Measurements from ENCODE around the gene ZBTB48.

The ZBTB48 gene

GRCh38 chr1:6624710-6625583 lies 45.2 kb downstream of the ZBTB48 start, which contains the start of gene THAP3:
Gene THAP3 (plus strand): TSS chr1:6624868. CDS start chr1:6625219, 351 bp downstream.
- H3K27ac ChIP-seq (ENCODE audit: low read depth, low read length): peak within 1 kb of the TSS; percentile 53
- no peaks in the 10 kb centered on the region for H3K27me3 ChIP-seq (ENCODE audit: control insufficient read depth in 1 of 2, insufficient read depth in 2 of 2, low read length in 2 of 2)
- peak within 1 kb of the TSS; percentile 60 to 78 for H3K9ac ChIP-seq (ENCODE audit: low read depth in 1 of 2, low read length in 2 of 2)
- peaks cover 3 to 17% of the 10 kb centered on the region in 2 donors for H3K4me1 ChIP-seq (ENCODE audit: control insufficient read depth in 1 of 2, insufficient read depth in 2 of 2, low read length in 2 of 2)
- peaks cover 16 to 47% of the 10 kb centered on the region in 2 donors for H3K36me3 ChIP-seq (ENCODE audit: control insufficient read depth in 1 of 2, insufficient read depth in 2 of 2, low read length in 2 of 2)
- H3K4me3 ChIP-seq (ENCODE audit: low read depth in 1 of 2, low read length in 2 of 2): peak within 1 kb of the TSS; percentile 78 to 88
- no peaks in the 10 kb centered on the region for H3K9me3 ChIP-seq (ENCODE audit: control insufficient read depth in 1 of 2, low read length in 2 of 2)

GRCh38 chr1:6625584-6626149 lies 45.9 kb downstream of the ZBTB48 start:
- Histone ChIP-seq H3K9ac (ENCODE audit: low read depth in 1 of 2, low read length in 2 of 2) (peak overlapping the region; percentile 58 to 78), H3K4me1 (ENCODE audit: control insufficient read depth in 1 of 2, insufficient read depth in 2 of 2, low read length in 2 of 2) (peaks cover 3 to 17% of the 10 kb centered on the region in 2 donors), H3K27me3 (ENCODE audit: control insufficient read depth in 1 of 2, insufficient read depth in 2 of 2, low read length in 2 of 2) (no peaks in the 10 kb centered on the region), H3K27ac (ENCODE audit: low read depth, low read length) (peak overlapping the region; percentile 53), H3K36me3 (ENCODE audit: control insufficient read depth in 1 of 2, insufficient read depth in 2 of 2, low read length in 2 of 2) (peaks cover 16 to 46% of the 10 kb centered on the region in 2 donors), H3K9me3 (ENCODE audit: control insufficient read depth in 1 of 2, low read length in 2 of 2) (no peaks in the 10 kb centered on the region), H3K4me3 (ENCODE audit: low read depth in 1 of 2, low read length in 2 of 2) (peak overlapping the region; percentile 78 to 88)

- Histone ChIP-seq H3K36me3 (ENCODE audit: control insufficient read depth in 1 of 2, insufficient read depth in 2 of 2, low read length in 2 of 2) (peaks cover 12 to 34% of the 10 kb centered on the region in 2 donors), H3K27ac (ENCODE audit: low read depth, low read length) (no peak overlapping the region), H3K27me3 (ENCODE audit: control insufficient read depth in 1 of 2, insufficient read depth in 2 of 2, low read length in 2 of 2) (no peaks in the 10 kb centered on the region), H3K4me3 (ENCODE audit: low read depth in 1 of 2, low read length in 2 of 2) (no peak overlapping the region), H3K4me1 (ENCODE audit: control insufficient read depth in 1 of 2, insufficient read depth in 2 of 2, low read length in 2 of 2) (peaks cover 3 to 17% of the 10 kb centered on the region in 2 donors), H3K9ac (ENCODE audit: low read depth in 1 of 2, low read length in 2 of 2) (no peak overlapping the region), H3K9me3 (ENCODE audit: control insufficient read depth in 1 of 2, low read length in 2 of 2) (no peaks in the 10 kb centered on the region)
Observed at GRCh38 chr1:6627031-6627430, 47.2 kb downstream of the ZBTB48 start.

GRCh38 chr1:6627841-6628545 lies 48.2 kb downstream of the ZBTB48 start:
- Histone ChIP-seq H3K9me3 (ENCODE audit: control insufficient read depth in 1 of 2, low read length in 2 of 2) (no peaks in the 10 kb centered on the region), H3K27ac (ENCODE audit: low read depth, low read length) (no peak overlapping the region), H3K4me1 (ENCODE audit: control insufficient read depth in 1 of 2, insufficient read depth in 2 of 2, low read length in 2 of 2) (peaks cover 3 to 17% of the 10 kb centered on the region in 2 donors), H3K9ac (ENCODE audit: low read depth in 1 of 2, low read length in 2 of 2) (no peak overlapping the region), H3K4me3 (ENCODE audit: low read depth in 1 of 2, low read length in 2 of 2) (no peak overlapping the region), H3K27me3 (ENCODE audit: control insufficient read depth in 1 of 2, insufficient read depth in 2 of 2, low read length in 2 of 2) (no peaks in the 10 kb centered on the region), H3K36me3 (ENCODE audit: control insufficient read depth in 1 of 2, insufficient read depth in 2 of 2, low read length in 2 of 2) (peaks cover 19 to 34% of the 10 kb centered on the region in 2 donors)

- H3K9ac ChIP-seq (ENCODE audit: low read depth in 1 of 2, low read length in 2 of 2): no peak overlapping the region
- H3K27ac ChIP-seq (ENCODE audit: low read depth, low read length): no peak overlapping the region
- no peaks in the 10 kb centered on the region for H3K27me3 ChIP-seq (ENCODE audit: control insufficient read depth in 1 of 2, insufficient read depth in 2 of 2, low read length in 2 of 2)
- H3K4me1 ChIP-seq (ENCODE audit: control insufficient read depth in 1 of 2, insufficient read depth in 2 of 2, low read length in 2 of 2): peaks cover 3 to 17% of the 10 kb centered on the region in 2 donors
- H3K9me3 ChIP-seq (ENCODE audit: control insufficient read depth in 1 of 2, low read length in 2 of 2): no peaks in the 10 kb centered on the region
- peaks cover 19 to 43% of the 10 kb centered on the region in 2 donors for H3K36me3 ChIP-seq (ENCODE audit: control insufficient read depth in 1 of 2, insufficient read depth in 2 of 2, low read length in 2 of 2)
- H3K4me3 ChIP-seq (ENCODE audit: low read depth in 1 of 2, low read length in 2 of 2): no peak overlapping the region
Observed at GRCh38 chr1:6628971-6629479, 49.2 kb downstream of the ZBTB48 start.

GRCh38 chr1:6630027-6630426 lies 50.2 kb downstream of the ZBTB48 start:
- H3K27me3 ChIP-seq (ENCODE audit: control insufficient read depth in 1 of 2, insufficient read depth in 2 of 2, low read length in 2 of 2): no peaks in the 10 kb centered on the region
- no peak overlapping the region for H3K9ac ChIP-seq (ENCODE audit: low read depth in 1 of 2, low read length in 2 of 2)
- peaks cover 23 to 53% of the 10 kb centered on the region in 2 donors for H3K36me3 ChIP-seq (ENCODE audit: control insufficient read depth in 1 of 2, insufficient read depth in 2 of 2, low read length in 2 of 2)
- H3K9me3 ChIP-seq (ENCODE audit: control insufficient read depth in 1 of 2, low read length in 2 of 2): no peaks in the 10 kb centered on the region
- peaks cover 0 to 11% of the 10 kb centered on the region in 2 donors for H3K4me1 ChIP-seq (ENCODE audit: control insufficient read depth in 1 of 2, insufficient read depth in 2 of 2, low read length in 2 of 2)
- no peak overlapping the region for H3K27ac ChIP-seq (ENCODE audit: low read depth, low read length)
- H3K4me3 ChIP-seq (ENCODE audit: low read depth in 1 of 2, low read length in 2 of 2): no peak overlapping the region

- Histone ChIP-seq H3K27me3 (ENCODE audit: control insufficient read depth in 1 of 2, insufficient read depth in 2 of 2, low read length in 2 of 2) (no peaks in the 10 kb centered on the region), H3K9me3 (ENCODE audit: control insufficient read depth in 1 of 2, low read length in 2 of 2) (no peaks in the 10 kb centered on the region), H3K9ac (ENCODE audit: low read depth in 1 of 2, low read length in 2 of 2) (no peak overlapping the region), H3K36me3 (ENCODE audit: control insufficient read depth in 1 of 2, insufficient read depth in 2 of 2, low read length in 2 of 2) (peaks cover 26 to 62% of the 10 kb centered on the region in 2 donors), H3K4me3 (ENCODE audit: low read depth in 1 of 2, low read length in 2 of 2) (no peak overlapping the region), H3K4me1 (ENCODE audit: control insufficient read depth in 1 of 2, insufficient read depth in 2 of 2, low read length in 2 of 2) (peaks cover 0 to 6% of the 10 kb centered on the region in 2 donors), H3K27ac (ENCODE audit: low read depth, low read length) (no peak overlapping the region)
Observed at GRCh38 chr1:6631058-6631457, 51.3 kb downstream of the ZBTB48 start.

GRCh38 chr1:6632588-6633514 lies 53.1 kb downstream of the ZBTB48 start:
- Histone ChIP-seq H3K27me3 (ENCODE audit: control insufficient read depth in 1 of 2, insufficient read depth in 2 of 2, low read length in 2 of 2) (no peaks in the 10 kb centered on the region), H3K9me3 (ENCODE audit: control insufficient read depth in 1 of 2, low read length in 2 of 2) (no peaks in the 10 kb centered on the region), H3K4me3 (ENCODE audit: low read depth in 1 of 2, low read length in 2 of 2) (no peak overlapping the region), H3K27ac (ENCODE audit: low read depth, low read length) (no peak overlapping the region), H3K9ac (ENCODE audit: low read depth in 1 of 2, low read length in 2 of 2) (no peak overlapping the region), H3K4me1 (ENCODE audit: control insufficient read depth in 1 of 2, insufficient read depth in 2 of 2, low read length in 2 of 2) (no peaks in the 10 kb centered on the region), H3K36me3 (ENCODE audit: control insufficient read depth in 1 of 2, insufficient read depth in 2 of 2, low read length in 2 of 2) (peaks cover 41 to 78% of the 10 kb centered on the region in 2 donors)

- Histone ChIP-seq H3K9ac (ENCODE audit: low read depth in 1 of 2, low read length in 2 of 2) (no peak overlapping the region), H3K27me3 (ENCODE audit: control insufficient read depth in 1 of 2, insufficient read depth in 2 of 2, low read length in 2 of 2) (no peaks in the 10 kb centered on the region), H3K27ac (ENCODE audit: low read depth, low read length) (no peak overlapping the region), H3K9me3 (ENCODE audit: control insufficient read depth in 1 of 2, low read length in 2 of 2) (no peaks in the 10 kb centered on the region), H3K36me3 (ENCODE audit: control insufficient read depth in 1 of 2, insufficient read depth in 2 of 2, low read length in 2 of 2) (peaks cover 43 to 77% of the 10 kb centered on the region in 2 donors), H3K4me3 (ENCODE audit: low read depth in 1 of 2, low read length in 2 of 2) (no peak overlapping the region), H3K4me1 (ENCODE audit: control insufficient read depth in 1 of 2, insufficient read depth in 2 of 2, low read length in 2 of 2) (no peaks in the 10 kb centered on the region)
Observed at GRCh38 chr1:6634371-6635052, 54.7 kb downstream of the ZBTB48 start.
